ENCODE measurements around the gene HEATR5A. TPM values are rescaled to one million over a fixed set of nuclear protein-coding genes. Genes with fewer than 3 reads are reported as not detected.

Gene HEATR5A
- total RNA-seq, 3 donors from 2014 or later (not counting 1 experiment from before 2014, with no cell fraction given), result 12.1 to 23.9 (median 15.1) TPM

DNA sequence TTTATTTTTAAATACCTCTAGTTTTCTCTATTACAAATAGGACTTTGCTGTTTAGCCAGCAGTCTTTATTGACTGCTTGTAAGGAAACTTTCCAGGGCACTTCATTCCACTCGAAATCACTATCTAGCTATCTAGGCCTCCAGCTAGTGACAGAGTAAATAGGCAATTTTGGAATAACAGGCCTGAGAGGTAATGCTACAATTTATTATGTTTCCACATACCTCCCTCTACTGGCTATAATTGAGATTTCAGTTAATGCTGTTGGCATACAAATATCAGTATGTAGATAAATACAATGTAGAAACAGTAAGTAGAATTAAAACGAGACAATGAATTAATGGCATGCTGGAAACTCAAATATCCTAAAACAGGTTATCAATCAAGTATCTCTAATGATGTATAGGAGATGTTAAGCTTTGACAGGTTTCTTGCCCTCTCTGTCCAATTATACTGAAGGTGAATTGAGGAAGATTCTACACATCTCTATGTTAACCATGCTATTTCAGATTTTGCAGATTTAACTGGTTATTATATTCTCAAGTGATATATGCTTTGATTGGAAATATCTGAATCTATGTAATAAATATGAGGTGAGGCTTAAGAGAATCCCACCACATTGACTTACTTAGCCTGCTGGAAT is 29.7 kb upstream of the HEATR5A start:
- DNase-seq (peak in 1 of 2 donors; percentile 35), ATAC-seq (peak in 1 of 3 donors; percentile 37)
- Histone ChIP-seq H3K36me3 (ENCODE audit: control insufficient read depth, insufficient read depth, low read length) (peaks cover 23% of the 10 kb centered on the region), H3K27ac (ENCODE audit: low read length) (no peak overlapping the region), H3K9me3 (ENCODE audit: control insufficient read depth, insufficient read depth, low read length) (no peaks in the 10 kb centered on the region), H3K4me1 (ENCODE audit: control insufficient read depth, insufficient read depth, low read length) (no peaks in the 10 kb centered on the region), H3K4me3 (ENCODE audit: low read length) (no peak overlapping the region), H3K27me3 (ENCODE audit: control insufficient read depth, insufficient read depth, low read length) (no peaks in the 10 kb centered on the region)
- no peak overlapping the region for H3K4me3 Mint-ChIP-seq
- peaks cover 8% of the 10 kb centered on the region for H3K36me3 Mint-ChIP-seq
- 71% methylated on average over 1 of the region's 2 CpGs for WGBS (ENCODE audit: insufficient coverage)
- H3K4me1 Mint-ChIP-seq, result peaks cover 4% of the 10 kb centered on the region in 2 donors
- no peaks in the 10 kb centered on the region for H3K27me3 Mint-ChIP-seq (ENCODE audit: low read depth in 2 of 2)
- no peak overlapping the region for H3K27ac Mint-ChIP-seq
- H3K9me3 Mint-ChIP-seq, result no peaks in the 10 kb centered on the region
- intact Hi-C loops (cut with micrococcal nuclease), result no loop called here
- TF ChIP-seq, protein P1, sequence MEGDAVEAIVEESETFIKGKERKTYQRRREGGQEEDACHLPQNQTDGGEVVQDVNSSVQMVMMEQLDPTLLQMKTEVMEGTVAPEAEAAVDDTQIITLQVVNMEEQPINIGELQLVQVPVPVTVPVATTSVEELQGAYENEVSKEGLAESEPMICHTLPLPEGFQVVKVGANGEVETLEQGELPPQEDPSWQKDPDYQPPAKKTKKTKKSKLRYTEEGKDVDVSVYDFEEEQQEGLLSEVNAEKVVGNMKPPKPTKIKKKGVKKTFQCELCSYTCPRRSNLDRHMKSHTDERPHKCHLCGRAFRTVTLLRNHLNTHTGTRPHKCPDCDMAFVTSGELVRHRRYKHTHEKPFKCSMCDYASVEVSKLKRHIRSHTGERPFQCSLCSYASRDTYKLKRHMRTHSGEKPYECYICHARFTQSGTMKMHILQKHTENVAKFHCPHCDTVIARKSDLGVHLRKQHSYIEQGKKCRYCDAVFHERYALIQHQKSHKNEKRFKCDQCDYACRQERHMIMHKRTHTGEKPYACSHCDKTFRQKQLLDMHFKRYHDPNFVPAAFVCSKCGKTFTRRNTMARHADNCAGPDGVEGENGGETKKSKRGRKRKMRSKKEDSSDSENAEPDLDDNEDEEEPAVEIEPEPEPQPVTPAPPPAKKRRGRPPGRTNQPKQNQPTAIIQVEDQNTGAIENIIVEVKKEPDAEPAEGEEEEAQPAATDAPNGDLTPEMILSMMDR (IDR thresholded peaks at IDR 0.05), result peak; percentile 46

DNA sequence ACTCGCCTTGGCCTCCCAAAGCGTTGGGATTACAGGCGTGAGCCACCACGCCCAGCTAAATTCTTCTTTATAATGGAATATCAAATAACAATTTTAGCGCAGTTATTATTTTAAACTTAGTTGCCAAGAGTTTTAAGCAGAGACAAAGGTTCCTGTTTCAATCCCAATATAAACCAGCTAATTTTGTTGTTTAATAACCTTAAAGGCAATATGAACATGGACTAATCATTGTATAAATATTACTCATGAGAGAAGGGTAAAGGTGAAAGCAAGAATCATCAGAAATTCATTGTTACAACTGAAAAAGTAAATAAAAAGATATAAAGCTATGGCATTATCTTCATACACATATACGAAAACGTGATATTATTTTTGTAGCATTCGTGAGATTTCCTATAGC is 28.8 kb upstream of the HEATR5A start:
- Mint-ChIP-seq H3K36me3 (peaks cover 8% of the 10 kb centered on the region), H3K4me1 (no peaks in the 10 kb centered on the region), H3K27ac (no peak overlapping the region), H3K4me3 (no peak overlapping the region), H3K9me3 (no peaks in the 10 kb centered on the region), H3K27me3 (ENCODE audit: low read depth in 2 of 2) (no peaks in the 10 kb centered on the region)
- ATAC-seq (no peak), DNase-seq (no peak)
- H3K9me3 ChIP-seq (ENCODE audit: control insufficient read depth, insufficient read depth, low read length), result no peaks in the 10 kb centered on the region
- no peaks in the 10 kb centered on the region for H3K27me3 ChIP-seq (ENCODE audit: control insufficient read depth, insufficient read depth, low read length)
- H3K27ac ChIP-seq (ENCODE audit: low read length), result no peak overlapping the region
- no peaks in the 10 kb centered on the region for H3K4me1 ChIP-seq (ENCODE audit: control insufficient read depth, insufficient read depth, low read length)
- 75% methylated on average over 4 of the region's 8 CpGs for WGBS (ENCODE audit: insufficient coverage)
- intact Hi-C loops (cut with micrococcal nuclease), result no loop called here
- H3K36me3 ChIP-seq (ENCODE audit: control insufficient read depth, insufficient read depth, low read length), result peaks cover 23% of the 10 kb centered on the region
- no peak overlapping the region for H3K4me3 ChIP-seq (ENCODE audit: low read length)
- TF ChIP-seq, protein P1 (IDR thresholded peaks at IDR 0.05), result no peak

- DNase-seq (no peak), ATAC-seq (no peak)
- H3K27ac Mint-ChIP-seq, result no peak overlapping the region
- 84% methylated on average over 1 of the region's 1 CpG for WGBS (ENCODE audit: insufficient coverage)
- H3K4me3 Mint-ChIP-seq, result no peak overlapping the region
- no peaks in the 10 kb centered on the region for H3K4me1 ChIP-seq (ENCODE audit: control insufficient read depth, insufficient read depth, low read length)
- no peaks in the 10 kb centered on the region for H3K27me3 ChIP-seq (ENCODE audit: control insufficient read depth, insufficient read depth, low read length)
- intact Hi-C loops (cut with micrococcal nuclease), result no loop called here
- H3K4me3 ChIP-seq (ENCODE audit: low read length), result no peak overlapping the region
- no peaks in the 10 kb centered on the region for H3K27me3 Mint-ChIP-seq (ENCODE audit: low read depth in 2 of 2)
- no peaks in the 10 kb centered on the region for H3K9me3 ChIP-seq (ENCODE audit: control insufficient read depth, insufficient read depth, low read length)
- H3K27ac ChIP-seq (ENCODE audit: low read length), result no peak overlapping the region
- peaks cover 10% of the 10 kb centered on the region for H3K36me3 ChIP-seq (ENCODE audit: control insufficient read depth, insufficient read depth, low read length)
- no peaks in the 10 kb centered on the region for H3K9me3 Mint-ChIP-seq
- no peaks in the 10 kb centered on the region for H3K4me1 Mint-ChIP-seq
- no peaks in the 10 kb centered on the region for H3K36me3 Mint-ChIP-seq
- TF ChIP-seq, protein P1 (IDR thresholded peaks at IDR 0.05), result no peak
Observed at GRCh38 chr14:31445703-31446102, 25.4 kb upstream of the HEATR5A start.

DNA sequence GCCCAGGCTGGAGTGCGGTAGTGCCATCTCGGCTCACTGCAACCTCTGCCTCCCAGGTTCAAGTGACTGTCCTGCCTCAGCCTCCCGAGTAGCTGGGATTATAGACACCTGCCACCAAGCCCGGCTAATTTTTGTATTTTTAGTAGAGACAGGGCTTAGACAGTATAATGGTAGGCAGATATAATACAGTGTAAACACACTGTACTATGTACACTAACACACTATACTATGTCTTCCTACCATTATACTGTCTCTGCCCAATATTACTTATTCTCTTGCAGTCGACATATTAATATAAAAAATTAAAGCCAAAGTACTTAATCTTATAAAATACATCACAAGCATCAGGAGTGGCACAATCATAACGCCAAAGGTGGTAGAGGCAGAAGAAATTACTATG is 21.9 kb upstream of the HEATR5A start:
- Mint-ChIP-seq H3K27ac (no peak overlapping the region), H3K36me3 (no peaks in the 10 kb centered on the region), H3K9me3 (no peaks in the 10 kb centered on the region), H3K27me3 (ENCODE audit: low read depth in 2 of 2) (no peaks in the 10 kb centered on the region), H3K4me1 (no peaks in the 10 kb centered on the region), H3K4me3 (no peak overlapping the region)
- WGBS (ENCODE audit: insufficient coverage), result 100% methylated on average over 6 of the region's 6 CpGs
- TF ChIP-seq, protein P1 (IDR thresholded peaks at IDR 0.05), result no peak
- ATAC-seq (no peak), DNase-seq (no peak)
- Histone ChIP-seq H3K4me3 (ENCODE audit: low read length) (no peak overlapping the region), H3K4me1 (ENCODE audit: control insufficient read depth, insufficient read depth, low read length) (no peaks in the 10 kb centered on the region), H3K27ac (ENCODE audit: low read length) (no peak overlapping the region), H3K9me3 (ENCODE audit: control insufficient read depth, insufficient read depth, low read length) (no peaks in the 10 kb centered on the region), H3K36me3 (ENCODE audit: control insufficient read depth, insufficient read depth, low read length) (no peaks in the 10 kb centered on the region), H3K27me3 (ENCODE audit: control insufficient read depth, insufficient read depth, low read length) (no peaks in the 10 kb centered on the region)
- intact Hi-C loops (cut with micrococcal nuclease), result no loop called here
